Purkinje cell (primary cell): ENCODE results near the gene CELSR3. TPM values are rescaled to one million over a fixed set of nuclear protein-coding genes. Genes with fewer than 3 reads are reported as not detected.

Experiments
- polyA plus RNA-seq: library from polyadenylated mRNA; unstranded; fragments of >200 nt; fragmentation: Nextera tagmentation; gene quantifications from 2 replicates; pipeline ENCODE4 v1.2.1, GENCODE V29; 2014

The CELSR3 gene, protein sequence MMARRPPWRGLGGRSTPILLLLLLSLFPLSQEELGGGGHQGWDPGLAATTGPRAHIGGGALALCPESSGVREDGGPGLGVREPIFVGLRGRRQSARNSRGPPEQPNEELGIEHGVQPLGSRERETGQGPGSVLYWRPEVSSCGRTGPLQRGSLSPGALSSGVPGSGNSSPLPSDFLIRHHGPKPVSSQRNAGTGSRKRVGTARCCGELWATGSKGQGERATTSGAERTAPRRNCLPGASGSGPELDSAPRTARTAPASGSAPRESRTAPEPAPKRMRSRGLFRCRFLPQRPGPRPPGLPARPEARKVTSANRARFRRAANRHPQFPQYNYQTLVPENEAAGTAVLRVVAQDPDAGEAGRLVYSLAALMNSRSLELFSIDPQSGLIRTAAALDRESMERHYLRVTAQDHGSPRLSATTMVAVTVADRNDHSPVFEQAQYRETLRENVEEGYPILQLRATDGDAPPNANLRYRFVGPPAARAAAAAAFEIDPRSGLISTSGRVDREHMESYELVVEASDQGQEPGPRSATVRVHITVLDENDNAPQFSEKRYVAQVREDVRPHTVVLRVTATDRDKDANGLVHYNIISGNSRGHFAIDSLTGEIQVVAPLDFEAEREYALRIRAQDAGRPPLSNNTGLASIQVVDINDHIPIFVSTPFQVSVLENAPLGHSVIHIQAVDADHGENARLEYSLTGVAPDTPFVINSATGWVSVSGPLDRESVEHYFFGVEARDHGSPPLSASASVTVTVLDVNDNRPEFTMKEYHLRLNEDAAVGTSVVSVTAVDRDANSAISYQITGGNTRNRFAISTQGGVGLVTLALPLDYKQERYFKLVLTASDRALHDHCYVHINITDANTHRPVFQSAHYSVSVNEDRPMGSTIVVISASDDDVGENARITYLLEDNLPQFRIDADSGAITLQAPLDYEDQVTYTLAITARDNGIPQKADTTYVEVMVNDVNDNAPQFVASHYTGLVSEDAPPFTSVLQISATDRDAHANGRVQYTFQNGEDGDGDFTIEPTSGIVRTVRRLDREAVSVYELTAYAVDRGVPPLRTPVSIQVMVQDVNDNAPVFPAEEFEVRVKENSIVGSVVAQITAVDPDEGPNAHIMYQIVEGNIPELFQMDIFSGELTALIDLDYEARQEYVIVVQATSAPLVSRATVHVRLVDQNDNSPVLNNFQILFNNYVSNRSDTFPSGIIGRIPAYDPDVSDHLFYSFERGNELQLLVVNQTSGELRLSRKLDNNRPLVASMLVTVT (N-terminal part only)
- 0.59 and 1.1 TPM in 2 replicates for polyA plus RNA-seq

DNA sequence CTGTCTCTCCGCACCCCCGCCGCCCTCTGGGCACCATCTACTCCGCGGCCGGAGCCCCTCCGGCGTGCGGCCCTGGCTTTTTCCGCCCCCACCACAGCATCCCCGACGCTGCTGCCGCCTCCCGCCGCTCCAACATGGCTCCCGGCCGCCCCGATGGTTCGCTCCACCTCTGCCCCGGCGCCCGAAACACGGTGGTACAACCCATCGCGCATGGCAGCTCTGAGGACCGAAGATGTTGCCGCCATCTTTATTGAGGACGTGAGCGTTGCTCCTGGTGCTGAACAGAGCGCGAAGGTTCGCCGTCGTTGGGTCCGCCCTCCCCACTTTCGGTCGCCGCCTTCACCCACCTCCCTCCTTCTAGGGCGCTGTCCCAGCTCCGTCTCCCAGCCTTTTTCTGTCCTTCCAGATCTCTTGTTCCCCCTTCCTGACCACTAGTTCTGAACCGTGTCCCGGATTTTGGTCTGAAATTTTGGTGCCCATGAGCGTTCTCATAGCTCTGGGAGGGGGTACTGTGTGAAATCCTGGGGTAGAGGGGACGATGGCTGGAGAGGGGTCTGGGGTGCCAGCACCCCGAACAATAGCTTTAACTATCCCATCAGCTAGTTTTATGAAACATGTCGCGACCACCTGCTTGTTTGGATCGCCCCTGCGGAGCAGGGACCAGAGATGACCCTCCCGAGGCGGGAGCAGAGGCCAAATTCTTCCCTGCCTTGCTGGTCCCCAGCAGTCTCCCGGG lies at the start of gene CELSR3:
Gene CELSR3, minus strand, starts transcription at position 134 of the 736 bp plus-strand sequence. CDS start 252 bp downstream, outside the sequence.

DNA sequence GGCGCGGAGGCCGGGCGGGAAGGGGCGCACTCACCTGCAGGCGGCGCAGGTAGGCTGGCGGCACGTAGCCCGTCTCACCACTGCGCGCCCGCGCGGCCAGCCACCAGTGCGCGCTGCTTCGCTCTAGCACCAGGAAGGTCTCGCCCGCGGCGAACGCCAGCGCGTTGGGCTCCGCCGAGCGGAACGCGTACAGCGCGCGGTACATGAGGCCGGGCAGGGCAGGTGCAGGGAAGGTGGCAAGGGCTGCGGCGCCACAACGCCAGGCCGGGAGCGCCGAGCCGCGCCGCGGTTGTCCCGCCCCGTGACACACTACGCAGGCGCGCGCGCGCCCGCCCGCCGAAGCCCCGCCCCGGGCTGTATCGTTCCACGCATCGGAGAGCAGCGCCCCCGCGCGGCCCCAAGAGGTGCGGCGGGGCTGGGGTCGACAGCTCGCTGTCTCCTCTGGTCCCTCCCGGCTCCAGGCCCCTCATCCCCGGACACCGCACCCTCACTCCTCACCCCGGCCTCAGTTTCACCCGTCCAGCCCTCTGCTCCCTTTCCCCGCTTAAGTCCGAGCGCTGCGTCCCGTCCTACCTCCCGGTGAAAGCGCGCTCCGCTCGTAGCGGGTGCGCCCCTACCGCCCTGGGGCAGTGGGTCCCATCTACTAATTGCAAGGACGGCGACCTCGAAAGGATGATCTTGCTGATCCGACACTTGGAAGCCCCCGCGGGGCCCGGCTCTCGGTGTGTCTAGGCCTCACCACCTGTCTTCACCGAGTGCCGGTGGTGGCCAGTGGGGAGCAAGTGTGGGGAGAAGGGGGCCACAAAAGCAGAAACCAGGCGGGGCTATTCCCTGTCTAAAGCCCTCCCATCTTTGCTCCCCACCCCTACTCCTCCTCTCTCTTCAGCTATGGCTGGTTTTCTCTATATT lies 23.2 kb upstream of the CELSR3 start, which contains the start of gene NCKIPSD:
Gene NCKIPSD, minus strand, starts transcription at position 313 of the 909 bp plus-strand sequence. Its CDS starts 108 bp downstream, at position 205.

GRCh38 chr3:48635222-48636021 lies 27.3 kb downstream of the CELSR3 start, which contains the start of gene SLC26A6:
TSS of gene SLC26A6 (minus strand) at chr3:48635461. CDS start at chr3:48635393, 68 bp downstream.

DNA sequence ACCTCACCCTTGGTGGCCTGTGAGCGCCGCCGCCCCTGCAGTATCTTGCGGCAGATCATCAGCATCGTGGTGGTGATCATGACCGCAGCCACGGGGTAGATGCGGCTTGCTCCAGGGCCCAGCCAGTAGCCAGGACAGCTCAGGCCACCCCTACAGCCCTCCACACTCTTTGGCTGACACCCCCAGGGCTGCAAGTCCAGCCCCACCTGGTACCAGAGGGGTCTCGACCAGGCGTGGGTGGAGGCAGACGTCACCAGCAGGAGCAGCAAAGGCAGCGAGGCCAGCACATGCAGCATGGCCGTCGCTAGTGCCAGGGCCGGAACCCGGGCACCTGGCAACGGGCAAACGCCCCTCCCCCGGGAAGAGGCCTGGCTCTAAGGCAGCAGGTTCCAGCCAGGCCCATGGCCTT lies 41.2 kb downstream of the CELSR3 start, which contains the start of gene TMEM89:
Gene TMEM89, minus strand, starts transcription at position 309 of the 409 bp plus-strand sequence. Its CDS starts 13 bp downstream, at position 296.

GRCh38 chr3:48609088-48610005 lies 53.3 kb downstream of the CELSR3 start, which contains the start of gene UQCRC1:
TSS of gene UQCRC1 (minus strand) at chr3:48609646. CDS start at chr3:48609620, 26 bp downstream.

GRCh38 chr3:48595075-48595525 lies 67.6 kb downstream of the CELSR3 start, which contains the start of gene COL7A1:
TSS of gene COL7A1 (minus strand) at chr3:48595329. CDS start at chr3:48595159, 170 bp downstream.

Other genes with a start within 250 kb of the CELSR3 start
- gene PLXNB1, start 232.8 kb downstream of the CELSR3 start, polyA plus RNA-seq, result 3.9 and 5.4 TPM in 2 replicates
- gene CCDC51, start 222.8 kb downstream of the CELSR3 start, polyA plus RNA-seq, result 8.2 and 14.0 TPM in 2 replicates
- 1,236 and 1,273 TPM in 2 replicates for gene TMA7, start 222.6 kb downstream of the CELSR3 start, polyA plus RNA-seq
- gene ATRIP, start 216.1 kb downstream of the CELSR3 start, polyA plus RNA-seq, result 0.77 TPM in 1 of 2 replicates, not detected in the other
- gene SHISA5, start 158.7 kb downstream of the CELSR3 start, polyA plus RNA-seq, result 28.2 and 29.0 TPM in 2 replicates
- 0.43 and 2.6 TPM in 2 replicates for gene PFKFB4, start 106.1 kb downstream of the CELSR3 start, polyA plus RNA-seq
- not detected in 2 replicates for gene UCN2, start 99.1 kb downstream of the CELSR3 start, polyA plus RNA-seq
- 2.1 and 3.4 TPM in 2 replicates for gene COL7A1, start 67.6 kb downstream of the CELSR3 start, polyA plus RNA-seq
- 184 and 241 TPM in 2 replicates for gene UQCRC1, start 53.2 kb downstream of the CELSR3 start, polyA plus RNA-seq
- not detected in 2 replicates for gene TMEM89, start 41.1 kb downstream of the CELSR3 start, polyA plus RNA-seq
- gene SLC26A6, start 27.4 kb downstream of the CELSR3 start, polyA plus RNA-seq, result not detected in 2 replicates
- 8.5 and 10.9 TPM in 2 replicates for gene NCKIPSD, start 23.0 kb upstream of the CELSR3 start, polyA plus RNA-seq
- gene IP6K2, start 54.3 kb upstream of the CELSR3 start, polyA plus RNA-seq, result 47.0 and 56.5 TPM in 2 replicates
- 0.83 and 3.3 TPM in 2 replicates for gene PRKAR2A, start 185.0 kb upstream of the CELSR3 start, polyA plus RNA-seq
- 3.5 and 6.6 TPM in 2 replicates for gene SLC25A20, start 236.0 kb upstream of the CELSR3 start, polyA plus RNA-seq